GM21447 (cell line): ENCODE data around the gene CFAP58.

Source experiments
- ATAC-seq: cut with Tn5 transposase; IDR thresholded peaks from one replicate; pipeline ENCODE4 v1.9.1; 2021; ENCODE audit not compliant: unreplicated experiment

Gene CFAP58

GRCh38 chr10:104321226-104321625 lies 32.4 kb upstream of the CFAP58 start:
- ATAC-seq: no peak

GRCh38 chr10:104321725-104322415 lies 31.8 kb upstream of the CFAP58 start:
- ATAC-seq: peak; percentile 10

- peak; percentile 52 for ATAC-seq
Measured at GRCh38 chr10:104322416-104322782, 31.2 kb upstream of the CFAP58 start.

DNA sequence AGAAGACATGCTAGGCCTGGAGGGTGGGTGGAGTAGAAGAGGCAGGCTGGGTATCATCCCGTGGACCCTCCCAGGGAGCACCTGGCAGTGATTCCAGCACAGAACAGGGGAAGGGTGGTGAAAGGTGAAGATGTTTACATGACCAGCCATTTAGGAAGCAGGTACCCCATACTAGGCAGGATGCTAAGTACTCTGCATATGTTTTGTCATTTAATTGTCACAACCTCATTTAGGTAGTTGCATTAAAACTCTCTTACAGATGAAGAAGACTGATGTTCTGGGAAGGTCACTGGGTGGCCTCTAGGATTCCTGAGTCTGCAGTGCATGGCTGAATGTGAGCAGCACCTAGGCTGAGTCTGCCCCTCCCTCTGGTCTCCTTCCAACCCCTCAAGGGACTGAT lies 30.5 kb upstream of the CFAP58 start:
- ATAC-seq: no peak

DNA sequence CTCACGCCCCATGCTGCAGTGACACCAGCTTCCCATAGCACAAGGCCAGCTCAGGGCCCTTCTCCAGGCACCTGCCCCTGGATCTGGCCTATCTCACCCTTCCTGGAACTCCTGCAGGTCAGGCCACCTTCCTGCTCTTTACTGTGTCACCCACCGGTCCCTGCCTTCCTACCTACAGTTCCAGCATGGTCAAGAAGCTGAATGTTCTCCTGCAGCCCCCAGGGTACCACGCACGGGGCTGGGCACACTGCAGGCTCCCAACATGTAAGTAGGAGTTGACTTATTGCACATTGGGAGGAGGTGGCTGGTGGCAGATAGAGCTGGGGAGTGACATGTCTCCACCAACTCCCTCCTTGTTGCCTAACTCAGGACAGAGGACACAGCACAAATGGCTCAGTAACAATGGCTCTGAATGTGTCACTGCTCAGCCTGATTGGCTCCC lies 29.9 kb upstream of the CFAP58 start:
- ATAC-seq: no peak

DNA sequence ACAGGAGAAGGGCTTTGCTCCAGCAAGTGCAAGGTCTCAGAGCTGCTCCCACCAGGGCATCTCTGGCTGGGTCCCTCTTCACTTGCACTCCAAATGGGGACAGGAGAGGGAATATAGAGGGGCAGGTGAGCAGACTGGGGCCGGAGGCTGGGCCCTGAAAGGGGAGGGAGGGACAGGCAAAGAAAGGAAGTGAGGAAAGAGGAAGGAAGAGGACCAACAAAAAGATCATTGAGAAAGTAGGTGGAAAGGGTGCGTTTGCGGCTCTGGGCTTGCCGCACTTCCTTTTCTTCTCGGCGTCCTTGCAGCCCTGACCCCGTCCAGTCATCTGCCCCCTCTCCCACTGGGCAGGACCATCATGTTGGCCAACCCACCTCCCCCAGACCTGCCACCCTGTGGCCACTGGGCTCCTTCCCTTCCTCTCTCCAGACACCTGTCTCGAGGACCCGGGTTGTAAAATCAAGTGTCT lies 29.4 kb upstream of the CFAP58 start:
- ATAC-seq: no peak

- no peak for ATAC-seq
Measured at GRCh38 chr10:104324931-104325330, 28.7 kb upstream of the CFAP58 start.

DNA sequence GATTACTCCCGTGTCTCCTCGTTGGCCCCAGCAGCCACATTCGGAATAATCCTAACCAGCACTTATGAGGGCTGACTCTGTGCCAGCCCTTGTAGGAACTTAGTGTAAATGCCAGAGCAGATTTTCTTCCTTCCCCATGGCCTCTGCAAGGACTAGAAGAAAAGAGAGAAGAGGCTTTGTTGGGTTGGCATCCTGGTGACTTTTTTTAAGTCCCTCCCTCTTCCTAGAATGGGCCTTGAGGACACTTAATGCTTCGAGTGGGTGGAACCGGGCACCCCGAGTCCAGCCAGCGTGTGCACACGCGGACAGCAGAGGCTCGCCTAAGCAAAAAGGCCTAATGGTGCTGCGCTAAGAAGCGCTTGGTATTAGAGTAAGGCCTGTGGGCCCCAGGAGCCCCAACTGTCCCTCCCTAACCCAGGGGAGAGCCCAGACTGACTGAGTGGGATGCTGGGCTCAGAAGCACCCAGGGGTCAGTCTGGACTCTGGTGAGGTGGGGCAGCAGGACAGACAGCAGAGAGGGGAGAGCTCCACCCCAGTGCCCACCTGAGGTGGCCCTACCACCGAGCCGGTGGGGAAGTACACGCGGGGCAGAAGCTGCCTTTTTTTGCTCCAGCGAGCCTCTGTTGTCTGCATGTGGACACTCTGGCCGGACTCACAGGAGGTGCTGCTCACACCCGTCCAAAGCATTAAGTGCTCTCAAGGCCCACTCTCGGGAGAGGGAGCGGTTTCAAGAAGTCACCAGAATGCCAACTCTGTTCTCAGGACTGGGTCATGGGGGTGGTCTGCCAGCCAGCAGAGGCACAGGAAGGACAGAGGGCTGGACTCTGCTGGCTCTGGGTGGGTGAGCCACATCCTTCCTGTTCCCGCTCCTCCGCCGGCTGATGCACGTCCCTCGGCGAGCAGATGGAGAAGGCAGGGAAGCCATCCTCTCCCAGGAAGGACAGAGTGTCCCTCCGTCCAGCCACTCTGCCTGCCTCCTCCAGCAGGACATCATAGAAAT lies 27.9 kb upstream of the CFAP58 start:
- no peak for ATAC-seq

DNA sequence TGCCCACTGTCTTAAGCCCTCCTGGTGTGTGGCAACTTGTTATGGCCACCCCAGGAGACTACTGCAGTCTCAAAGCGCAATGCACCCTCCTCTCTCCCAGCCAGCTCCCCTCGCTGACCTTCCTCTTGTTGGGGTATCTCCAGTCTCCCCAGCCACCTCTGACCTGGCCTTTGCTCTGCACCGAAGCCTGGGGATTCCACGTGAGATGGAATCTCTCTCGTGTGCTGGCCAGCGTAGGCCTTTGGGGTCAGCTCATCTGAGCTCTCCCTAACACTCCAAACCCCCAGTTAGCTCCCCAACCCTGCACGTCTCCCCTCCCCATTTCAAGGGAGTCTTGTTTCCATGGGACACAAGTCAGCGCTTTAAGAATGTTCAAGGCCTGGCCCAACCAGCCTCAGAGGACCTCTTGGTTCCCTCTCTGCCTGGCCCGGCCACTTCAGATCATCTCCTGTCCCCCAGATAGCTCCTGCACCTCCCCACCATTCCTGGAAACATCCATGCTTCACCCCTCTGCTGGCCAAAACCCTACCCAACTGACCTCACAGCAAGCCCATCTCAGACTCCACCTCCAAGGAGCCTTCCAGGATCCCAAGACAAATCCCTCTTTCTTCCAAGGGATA lies 26.5 kb upstream of the CFAP58 start:
- ATAC-seq: no peak

DNA sequence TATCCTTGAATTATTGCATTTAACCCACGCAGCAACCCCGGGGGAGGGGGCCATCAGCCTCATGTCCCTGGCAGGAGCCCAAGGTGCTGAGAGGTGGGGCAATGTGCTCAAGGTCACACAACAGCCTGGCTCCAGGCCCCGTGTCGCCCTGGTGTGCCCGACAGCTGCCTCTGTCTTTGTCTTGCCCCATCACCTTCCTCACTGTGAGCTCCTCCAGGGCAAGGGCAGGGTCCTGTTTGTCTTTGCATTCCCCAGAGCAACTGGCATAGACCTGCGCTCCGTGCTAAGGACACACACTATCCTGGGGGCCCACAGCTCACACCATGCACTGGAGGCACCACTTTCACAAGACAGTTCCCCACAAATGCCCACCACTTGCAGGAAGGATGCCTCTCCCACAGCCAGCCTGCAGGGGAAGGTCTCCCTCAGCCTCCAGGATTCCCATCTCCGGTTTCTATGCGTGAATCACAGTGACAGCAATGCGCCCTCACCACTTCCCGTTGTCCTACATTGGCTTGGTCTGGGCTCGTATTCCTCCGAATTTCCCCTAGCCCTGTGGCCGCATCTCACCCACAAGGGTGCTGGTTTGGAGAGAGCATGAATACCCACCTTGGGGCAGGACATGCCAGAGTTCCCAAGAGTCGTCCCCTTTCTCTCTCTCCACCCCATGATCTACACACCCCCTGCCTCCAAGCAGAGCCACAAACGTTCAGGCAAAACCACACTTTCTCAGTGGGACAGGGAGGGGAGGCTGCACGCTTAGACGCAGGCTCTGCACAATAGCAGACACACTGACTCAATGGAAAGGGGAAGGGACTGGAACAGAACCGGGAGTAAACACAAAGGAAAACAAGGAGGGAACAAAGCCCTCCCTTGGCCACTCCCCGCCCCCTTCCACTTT lies 25.6 kb upstream of the CFAP58 start:
- no peak for ATAC-seq

DNA sequence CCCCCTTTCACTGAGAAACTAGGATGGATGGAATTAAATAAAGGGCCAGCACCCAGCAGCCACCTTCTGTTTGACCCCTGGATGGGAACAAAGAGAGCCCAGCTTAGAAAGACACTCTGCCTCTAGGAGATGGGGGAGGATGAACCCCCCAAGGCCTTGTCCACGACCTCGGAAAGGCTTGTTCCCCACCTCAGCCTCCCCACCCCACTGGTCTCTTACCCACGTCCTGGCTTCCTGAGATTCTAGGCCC lies 25.1 kb upstream of the CFAP58 start:
- no peak for ATAC-seq

GRCh38 chr10:104328896-104329710 lies 24.5 kb upstream of the CFAP58 start:
- peak; percentile 59 for ATAC-seq

DNA sequence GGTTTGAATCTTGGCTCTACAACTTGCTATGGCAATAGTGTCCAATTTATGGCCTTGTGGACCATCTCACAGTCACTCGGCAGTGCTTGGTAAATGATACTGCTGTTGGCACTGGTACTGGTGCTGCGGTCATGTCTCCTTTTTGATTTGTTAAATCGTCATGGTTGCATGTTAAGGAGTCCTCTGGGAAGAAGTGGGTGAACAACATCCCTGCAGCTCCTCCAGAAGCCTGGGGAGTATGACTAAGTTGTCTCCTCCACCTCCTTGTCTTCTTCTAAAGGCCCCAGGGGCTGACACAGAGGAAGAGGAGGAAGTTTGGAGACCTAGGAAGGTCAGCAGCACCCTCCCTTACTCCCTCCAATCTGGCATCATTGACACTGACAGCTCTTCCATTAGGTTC lies 23.9 kb upstream of the CFAP58 start:
- no peak for ATAC-seq

GRCh38 chr10:104330168-104331110 lies 23.2 kb upstream of the CFAP58 start:
- ATAC-seq: no peak

- ATAC-seq: no peak
Measured at GRCh38 chr10:104331208-104331838, 22.3 kb upstream of the CFAP58 start.

DNA sequence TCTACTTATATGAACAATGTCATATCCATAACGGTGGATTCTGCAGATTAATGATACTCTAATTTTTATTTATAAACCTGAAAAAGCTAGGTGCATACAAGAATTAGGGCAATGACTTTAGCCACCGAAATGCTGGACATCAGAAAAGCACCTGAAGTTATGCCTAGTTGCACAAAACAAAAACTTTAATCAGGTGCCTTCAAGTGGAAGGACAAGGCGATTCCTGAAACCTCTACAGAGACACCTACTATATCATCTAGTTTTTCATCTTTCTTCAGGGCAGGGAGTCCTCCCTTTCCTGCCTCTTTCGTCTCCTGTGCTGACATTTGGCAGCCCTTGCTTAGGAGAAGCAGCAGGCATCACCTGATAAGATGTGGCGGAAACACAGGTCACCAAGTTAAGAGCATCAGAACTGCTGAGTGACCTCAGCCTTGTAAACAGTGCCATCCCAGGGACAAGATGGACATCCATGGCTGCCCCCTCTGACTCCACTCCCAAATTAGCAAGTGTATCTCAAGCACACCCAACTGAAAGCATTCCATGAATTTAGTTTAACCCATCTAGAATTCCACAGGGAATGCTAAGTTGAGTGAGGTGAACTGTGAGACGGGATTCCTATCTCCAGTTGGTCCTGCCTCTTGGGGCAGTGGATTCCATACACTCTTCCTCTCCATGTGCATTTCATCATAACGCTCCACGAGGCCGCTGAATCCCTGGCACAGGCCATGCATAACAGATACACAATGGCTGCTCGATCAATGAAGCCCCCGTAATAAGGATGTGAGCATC lies 21.2 kb upstream of the CFAP58 start:
- ATAC-seq: no peak

DNA sequence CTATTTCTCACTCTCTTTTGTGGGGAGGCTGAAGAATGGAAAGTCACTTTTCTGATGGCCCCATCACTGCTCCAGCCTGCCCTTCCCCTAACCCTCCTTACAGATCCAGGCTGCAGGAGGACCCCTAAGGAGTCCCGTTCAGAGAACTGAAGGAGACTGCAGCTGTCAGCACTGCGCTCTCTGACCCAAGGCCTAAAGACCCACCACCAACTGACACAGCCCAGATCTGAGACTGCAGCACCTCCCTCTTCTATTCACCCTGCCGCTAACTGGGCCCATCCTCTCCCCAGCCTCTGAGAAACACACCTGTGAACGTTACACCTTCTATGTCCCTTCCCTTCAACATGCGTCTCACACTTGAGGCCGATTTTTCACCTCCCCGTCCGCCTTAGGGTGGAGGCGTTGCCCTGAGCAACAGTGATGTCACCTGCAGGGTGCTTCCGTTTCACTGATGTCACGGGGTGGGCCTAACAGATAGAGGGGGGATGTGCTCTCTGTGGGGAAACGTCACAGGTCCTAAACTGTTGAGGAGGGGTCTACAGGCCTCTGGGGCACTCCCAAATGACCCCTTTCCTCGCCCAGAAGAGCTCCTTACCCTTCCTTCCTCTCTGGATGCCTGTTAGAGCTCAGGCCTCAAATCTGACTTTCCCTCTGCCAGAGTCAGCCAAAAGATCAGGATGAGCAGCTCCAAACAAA lies 20.5 kb upstream of the CFAP58 start:
- ATAC-seq: no peak
